IPS-20b (cell line): ENCODE results near the gene MTHFD1L.

ENCODE experiments used
- H3K27ac ChIP-seq: one replicate; pipeline ENCODE4 v1.5.1; 2013; ENCODE audit warnings: low read length
- H3K27me3 ChIP-seq: 2 replicates; pipeline ENCODE4 v1.6.1; 2013; ENCODE audit warnings: mild to moderate bottlenecking, low read length, inconsistent platforms; ENCODE audit not compliant: insufficient read depth
- H3K36me3 ChIP-seq: 2 replicates; pipeline ENCODE4 v1.6.1; 2013; ENCODE audit warnings: low read depth, mild to moderate bottlenecking, inconsistent platforms, low read length, moderate library complexity; ENCODE audit not compliant: insufficient read depth
- H3K4me1 ChIP-seq: 2 replicates; pipeline ENCODE4 v1.6.1; 2013; ENCODE audit warnings: mild to moderate bottlenecking, control low read depth, inconsistent platforms, low read length, moderate library complexity; ENCODE audit not compliant: insufficient read depth
- H3K4me3 ChIP-seq: 2 replicates; pipeline ENCODE4 v1.5.1; 2013; ENCODE audit warnings: mild to moderate bottlenecking, low read length, inconsistent platforms
- H3K9ac ChIP-seq: 2 replicates; pipeline ENCODE4 v1.6.1; 2013; ENCODE audit warnings: low read depth, mild to moderate bottlenecking, inconsistent platforms, low read length, moderate library complexity
- H3K9me3 ChIP-seq: 2 replicates; pipeline ENCODE4 v1.6.1; 2013; ENCODE audit warnings: mild to moderate bottlenecking, low read depth, low read length, inconsistent platforms; ENCODE audit not compliant: insufficient read depth

The MTHFD1L gene

DNA sequence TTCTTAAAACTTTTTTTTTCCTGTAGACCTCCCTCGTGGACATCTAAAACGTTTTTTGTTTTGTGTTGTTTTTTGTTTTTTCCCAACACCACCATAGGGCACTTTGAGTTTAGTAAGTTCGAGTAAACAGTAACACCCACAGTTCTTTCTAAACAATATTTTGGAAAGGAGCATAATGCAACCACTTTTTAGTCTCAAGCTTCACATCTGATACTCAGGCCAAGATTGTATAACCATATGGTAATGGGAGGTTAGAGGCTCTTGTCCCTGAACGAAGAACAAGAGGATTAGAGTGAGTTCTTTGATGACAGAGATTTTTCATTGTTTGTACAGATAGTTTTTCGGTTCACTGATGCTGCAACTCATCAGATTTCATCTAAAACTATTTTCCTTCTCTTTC is 144.6 kb downstream of the MTHFD1L start:
- Histone ChIP-seq H3K9ac (0 out of 2 replicates have a peak overlapping the region, but pooled peaks have one; percentile 39), H3K4me3 (peak overlapping the region; percentile 32; the same call in 1 of the 2 replicates), H3K27ac (no peak overlapping the region), H3K27me3 (no peaks in the 10 kb centered on the region), H3K4me1 (peaks cover 28% of the 10 kb centered on the region), H3K9me3 (no peaks in the 10 kb centered on the region), H3K36me3 (peaks cover 27% of the 10 kb centered on the region; the same call in 1 of the 2 replicates)

GRCh38 chr6:151012321-151013294 is 147.1 kb downstream of the MTHFD1L start:
- no peaks in the 10 kb centered on the region for H3K9me3 ChIP-seq
- H3K27me3 ChIP-seq, result no peaks in the 10 kb centered on the region
- H3K4me3 ChIP-seq, result no peak overlapping the region
- H3K4me1 ChIP-seq, result peaks cover 17% of the 10 kb centered on the region
- H3K9ac ChIP-seq, result no peak overlapping the region
- H3K36me3 ChIP-seq, result peaks cover 49% of the 10 kb centered on the region
- H3K27ac ChIP-seq, result no peak overlapping the region

DNA sequence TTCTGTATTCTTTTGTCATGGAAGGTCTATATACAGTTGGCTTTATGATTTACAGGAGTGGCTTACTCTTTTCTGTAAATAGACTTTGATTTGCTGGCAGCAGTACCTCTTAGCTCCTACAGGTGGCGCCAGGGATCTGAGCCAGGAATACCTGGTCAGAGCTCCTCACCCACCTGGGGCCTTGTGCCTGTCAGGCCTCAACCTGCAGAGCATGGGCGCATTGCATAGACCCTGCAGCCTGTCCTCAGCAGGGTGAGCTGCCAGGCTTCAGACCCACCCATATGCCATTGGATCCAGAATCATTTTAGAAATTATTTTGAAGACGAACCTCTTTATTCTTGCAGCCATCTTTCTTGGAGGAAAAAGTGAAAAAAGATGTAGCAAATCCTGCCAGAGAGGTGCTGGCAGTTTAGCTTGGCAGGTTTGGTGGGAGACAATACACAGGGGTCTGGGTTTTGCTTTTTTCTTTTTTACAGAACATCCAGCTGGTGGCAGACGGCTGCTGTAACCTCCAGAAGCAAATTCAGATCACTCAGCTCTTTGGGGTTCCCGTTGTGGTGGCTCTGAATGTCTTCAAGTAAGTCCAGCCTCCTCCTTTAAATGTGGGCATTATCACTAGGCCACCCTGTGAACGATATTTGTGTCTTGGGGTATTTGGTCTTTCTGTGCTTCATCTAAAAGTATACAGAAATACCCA is 149.1 kb downstream of the MTHFD1L start:
- H3K36me3 ChIP-seq, result peaks cover 69% of the 10 kb centered on the region
- H3K4me3 ChIP-seq, result no peak overlapping the region
- H3K4me1 ChIP-seq, result peaks cover 8% of the 10 kb centered on the region; the same call in 1 of the 2 replicates
- H3K9me3 ChIP-seq, result no peaks in the 10 kb centered on the region
- H3K9ac ChIP-seq, result no peak overlapping the region
- H3K27ac ChIP-seq, result no peak overlapping the region
- H3K27me3 ChIP-seq, result no peaks in the 10 kb centered on the region

DNA sequence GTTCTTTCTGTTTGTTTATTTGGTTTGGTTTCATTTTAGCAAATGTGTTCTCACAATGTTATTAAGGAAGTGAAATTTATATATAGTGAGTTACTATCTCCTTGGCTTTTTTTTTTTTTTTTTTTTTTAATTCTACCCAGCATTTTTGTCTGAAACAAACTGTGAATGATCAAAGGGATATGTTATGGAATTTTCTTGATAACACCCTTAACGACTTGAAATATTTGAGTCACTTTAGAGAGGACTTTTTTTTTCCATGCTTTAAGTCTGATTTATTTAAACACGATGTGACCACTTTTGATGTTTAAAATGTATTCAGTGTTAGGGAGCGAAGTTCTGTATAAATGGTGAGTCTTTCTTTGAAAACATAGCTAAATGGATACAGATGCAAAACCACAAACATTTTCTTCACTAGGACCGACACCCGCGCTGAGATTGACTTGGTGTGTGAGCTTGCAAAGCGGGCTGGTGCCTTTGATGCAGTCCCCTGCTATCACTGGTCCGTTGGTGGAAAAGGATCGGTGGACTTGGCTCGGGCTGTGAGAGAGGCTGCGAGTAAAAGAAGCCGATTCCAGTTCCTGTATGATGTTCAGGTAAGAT is 149.7 kb downstream of the MTHFD1L start:
- Histone ChIP-seq H3K9me3 (no peaks in the 10 kb centered on the region), H3K4me3 (no peak overlapping the region), H3K27me3 (no peaks in the 10 kb centered on the region), H3K27ac (no peak overlapping the region), H3K4me1 (peaks cover 1% of the 10 kb centered on the region; the same call in 1 of the 2 replicates), H3K9ac (no peak overlapping the region), H3K36me3 (peaks cover 67% of the 10 kb centered on the region)

- H3K27me3 ChIP-seq, result no peaks in the 10 kb centered on the region
- no peaks in the 10 kb centered on the region for H3K9me3 ChIP-seq
- no peak overlapping the region for H3K4me3 ChIP-seq
- H3K9ac ChIP-seq, result no peak overlapping the region
- H3K4me1 ChIP-seq, result no peaks in the 10 kb centered on the region
- H3K27ac ChIP-seq, result no peak overlapping the region
- peaks cover 73% of the 10 kb centered on the region for H3K36me3 ChIP-seq
Observed at GRCh38 chr6:151016107-151016506, 150.6 kb downstream of the MTHFD1L start.

- H3K4me1 ChIP-seq, result peaks cover 4% of the 10 kb centered on the region; the same call in 1 of the 2 replicates
- H3K27me3 ChIP-seq, result no peaks in the 10 kb centered on the region
- H3K9ac ChIP-seq, result no peak overlapping the region
- H3K27ac ChIP-seq, result no peak overlapping the region
- H3K9me3 ChIP-seq, result no peaks in the 10 kb centered on the region
- H3K4me3 ChIP-seq, result no peak overlapping the region
- peaks cover 79% of the 10 kb centered on the region for H3K36me3 ChIP-seq
Observed at GRCh38 chr6:151018046-151018445, 152.5 kb downstream of the MTHFD1L start.

- Histone ChIP-seq H3K27ac (no peak overlapping the region), H3K4me3 (no peak overlapping the region), H3K4me1 (peaks cover 4% of the 10 kb centered on the region; the same call in 1 of the 2 replicates), H3K27me3 (no peaks in the 10 kb centered on the region), H3K9ac (no peak overlapping the region), H3K9me3 (no peaks in the 10 kb centered on the region), H3K36me3 (peaks cover 82% of the 10 kb centered on the region)
Observed at GRCh38 chr6:151018911-151019782, 153.6 kb downstream of the MTHFD1L start.

GRCh38 chr6:151021896-151022295 is 156.4 kb downstream of the MTHFD1L start:
- peaks cover 58% of the 10 kb centered on the region for H3K36me3 ChIP-seq
- H3K4me1 ChIP-seq, result peaks cover 4% of the 10 kb centered on the region; the same call in 1 of the 2 replicates
- H3K4me3 ChIP-seq, result no peak overlapping the region; the same call in 1 of the 2 replicates
- no peaks in the 10 kb centered on the region for H3K27me3 ChIP-seq
- no peaks in the 10 kb centered on the region for H3K9me3 ChIP-seq
- H3K27ac ChIP-seq, result no peak overlapping the region
- no peak overlapping the region for H3K9ac ChIP-seq

GRCh38 chr6:151022492-151022891 is 157.0 kb downstream of the MTHFD1L start:
- Histone ChIP-seq H3K9ac (no peak overlapping the region), H3K9me3 (no peaks in the 10 kb centered on the region), H3K36me3 (peaks cover 53% of the 10 kb centered on the region), H3K4me1 (peaks cover 4% of the 10 kb centered on the region; the same call in 1 of the 2 replicates), H3K27ac (no peak overlapping the region), H3K27me3 (no peaks in the 10 kb centered on the region), H3K4me3 (no peak overlapping the region)

DNA sequence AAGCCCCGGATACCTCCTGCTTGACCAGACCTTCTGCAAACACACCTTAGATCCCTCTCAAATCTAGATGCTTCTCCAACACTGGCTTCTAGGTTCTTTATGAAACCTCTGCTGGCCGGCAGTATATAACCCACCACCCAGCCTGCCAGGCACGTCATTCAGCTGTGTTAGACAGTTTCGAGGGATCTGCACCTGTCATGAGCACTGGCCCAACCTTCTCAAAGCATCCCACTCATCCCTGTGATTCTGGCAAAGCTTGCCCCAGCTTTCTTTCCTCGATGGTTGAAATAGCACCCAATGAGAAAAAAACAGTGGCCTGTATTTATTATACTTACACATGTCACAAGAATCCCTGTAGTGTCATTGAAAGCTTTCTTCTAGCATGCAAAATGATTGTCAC is 157.8 kb downstream of the MTHFD1L start:
- no peaks in the 10 kb centered on the region for H3K9me3 ChIP-seq
- peaks cover 4% of the 10 kb centered on the region; the same call in 1 of the 2 replicates for H3K4me1 ChIP-seq
- H3K27ac ChIP-seq, result no peak overlapping the region
- H3K36me3 ChIP-seq, result peaks cover 45% of the 10 kb centered on the region
- no peak overlapping the region for H3K4me3 ChIP-seq
- H3K9ac ChIP-seq, result no peak overlapping the region
- H3K27me3 ChIP-seq, result no peaks in the 10 kb centered on the region

DNA sequence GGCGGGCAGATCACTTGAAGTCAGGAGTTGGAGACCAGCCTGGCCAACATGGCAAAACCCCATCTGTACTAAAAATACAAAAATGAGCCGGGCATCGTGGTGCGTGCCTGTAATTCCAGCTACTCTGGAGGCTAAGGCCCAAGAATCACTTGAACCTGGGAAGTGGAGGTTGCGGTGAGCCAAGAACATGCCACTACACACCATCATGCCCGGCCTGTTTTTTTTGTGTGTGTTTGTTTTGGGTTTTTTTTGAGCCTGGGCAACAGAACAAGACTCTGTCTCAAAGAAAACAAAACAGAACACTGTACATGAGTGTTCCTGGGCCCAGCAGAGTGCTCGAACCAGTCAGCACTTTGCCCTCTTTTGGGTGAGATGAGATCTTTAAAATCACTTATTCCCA is 159.1 kb downstream of the MTHFD1L start:
- Histone ChIP-seq H3K27ac (no peak overlapping the region), H3K36me3 (peaks cover 32% of the 10 kb centered on the region), H3K9ac (no peak overlapping the region), H3K27me3 (no peaks in the 10 kb centered on the region), H3K4me3 (no peak overlapping the region), H3K4me1 (peaks cover 4% of the 10 kb centered on the region; the same call in 1 of the 2 replicates), H3K9me3 (no peaks in the 10 kb centered on the region)
